Stomach (tissue), 8 donors: ENCODE data around the gene MTCL3.

Source experiments
- DNase-seq, 2 donors: peaks; one replicate each; pipeline versions ENCODE4 v3.0.0 to v3.0.0-alpha.2; 2013 to 2019
- H3K27ac ChIP-seq, 5 donors: fragments of 200-600 bp in 4 of 5; sonication (generic) in 4 of 5; one replicate each; pipeline ENCODE4 v1.5.1; 2013 to 2019; ENCODE audit warnings: mild to moderate bottlenecking in 1 of 5, moderate library complexity in 1 of 5
- H3K27me3 ChIP-seq, 3 donors: fragments of 200-600 bp; sonication (generic); one replicate each; pipeline ENCODE4 v1.5.1; 2017 to 2019; ENCODE audit warnings: mixed run types in 1 of 3
- H3K36me3 ChIP-seq, 4 donors: fragments of 200-600 bp; sonication (generic); 1 replicate in 3 of 4; 2 replicates in 1 of 4; pipeline ENCODE4 v1.5.1; 2016 to 2019
- H3K4me1 ChIP-seq, 4 donors: fragments of 200-600 bp; sonication (generic); one replicate each; pipeline ENCODE4 v1.5.1; 2016 to 2019
- H3K4me3 ChIP-seq, 4 donors: fragments of 200-600 bp; sonication (generic) in 3 of 4; one replicate each; pipeline ENCODE4 v1.5.1; 2016 to 2019; ENCODE audit warnings: mild to moderate bottlenecking in 1 of 4
- H3K9me3 ChIP-seq, 4 donors: fragments of 200-600 bp; sonication (generic); one replicate each; pipeline ENCODE4 v1.5.1; 2016 to 2019
- CTCF ChIP-seq, 7 experiments: fragments of 450-650 bp in 4 of 7; fragments of 200-600 bp in 3 of 7; sonication (generic) in 3 of 7; IDR thresholded peaks; one replicate each; pipeline ENCODE4 v1.5.1; 2016 to 2019; ENCODE audit warnings: antibody characterized with exemption in 7 of 7, control low read depth in 2 of 7, mild to moderate bottlenecking in 1 of 7
- EP300 ChIP-seq: sonication (generic); formaldehyde crosslinking; IDR thresholded peaks from one replicate; pipeline ENCODE4 v1.6.1; 2017; ENCODE audit warnings: antibody characterized with exemption
- POLR2A ChIP-seq, 4 donors: fragments of 450-650 bp; IDR thresholded peaks; one replicate each; pipeline ENCODE4 v1.6.1; 2016; ENCODE audit warnings: antibody characterized with exemption in 4 of 4, control low read depth in 2 of 4, mild to moderate bottlenecking in 1 of 4, moderate library complexity in 1 of 4
- POLR2AphosphoS5 ChIP-seq, 3 donors: sonication (generic); formaldehyde crosslinking; IDR thresholded peaks; one replicate each; pipeline ENCODE4 v1.6.1; 2016; ENCODE audit warnings: antibody characterized with exemption in 3 of 3
- WGBS, 5 donors: extraction: QIAGEN DNeasy Blood & Tissue Kit in 3 of 5; methylation state at CpG; one replicate each; pipeline versions ENCODE4 v1.1.5 to v1.1.7; 2013 to 2018; 5-methylcytosine and 5-hydroxymethylcytosine counted together
- intact Hi-C: fragments of 100-400 bp; cut with DNase I; formaldehyde crosslinking; loops from one replicate; pipeline ENCODE4 v1.15.1; 2023; ENCODE audit warnings: low total_unique reads
- donor health status: healthy with polysubstance abuse.
- donor health status: Bipolar disorder and iron deficiency.
- donor health status: healthy.

The MTCL3 gene

GRCh38 chr6:127475135-127475822 lies 43.9 kb downstream of the MTCL3 start:
- peaks cover 0 to 7% (median 0%) of the 10 kb centered on the region in 3 donors for H3K27me3 ChIP-seq
- intact Hi-C loops = no loop called here
- TF ChIP-seq POLR2AphosphoS5 (IDR thresholded peaks at IDR 0.05) = no peak
- TF ChIP-seq CTCF (IDR thresholded peaks at IDR 0.05) = no peak
- TF ChIP-seq POLR2A (IDR thresholded peaks at IDR 0.05) = no peak
- no peak for TF ChIP-seq EP300

GRCh38 chr6:127471379-127472255 lies 47.5 kb downstream of the MTCL3 start:
- WGBS, 5 donors = 46 to 55% (median 54%) methylated on average over 5 of the region's 5 CpGs
- intact Hi-C loops = no loop called here

More at GRCh38 chr6:127475135-127475822, 43.9 kb downstream of the MTCL3 start:
- WGBS, 5 donors = 72 to 97% (median 85%) methylated on average over 69 to 87 of the region's 87 CpGs
- Histone ChIP-seq H3K36me3 (no peaks in the 10 kb centered on the region), H3K27ac (no peak overlapping the region), H3K4me1 (peaks cover 0 to 13% (median 3%) of the 10 kb centered on the region in 4 donors), H3K4me3 (no peak overlapping the region), H3K9me3 (no peaks in the 10 kb centered on the region)
- DNase-seq = no peak

GRCh38 chr6:127468936-127469335 lies 50.2 kb downstream of the MTCL3 start:
- no peak for DNase-seq
- no peak overlapping the region for H3K4me3 ChIP-seq
- intact Hi-C loops = loop anchor here (10.0 kb wide), 1 partner anchor 76 kb away; no protein-coding TSS in a partner anchor

More at GRCh38 chr6:127471379-127472255, 47.5 kb downstream of the MTCL3 start:
- no peaks in the 10 kb centered on the region for H3K9me3 ChIP-seq
- H3K36me3 ChIP-seq = no peaks in the 10 kb centered on the region
- DNase-seq = no peak
- H3K27me3 ChIP-seq = peaks cover 0 to 7% (median 0%) of the 10 kb centered on the region in 3 donors
- TF ChIP-seq EP300 (no peak), POLR2A (IDR thresholded peaks at IDR 0.05) (no peak), POLR2AphosphoS5 (IDR thresholded peaks at IDR 0.05) (no peak), CTCF (IDR thresholded peaks at IDR 0.05) (no peak)
- no peak overlapping the region for H3K4me3 ChIP-seq
- H3K27ac ChIP-seq = no peak overlapping the region
- H3K4me1 ChIP-seq = peaks cover 0 to 7% (median 3%) of the 10 kb centered on the region in 4 donors

More at GRCh38 chr6:127468936-127469335, 50.2 kb downstream of the MTCL3 start:
- H3K27me3 ChIP-seq = no peaks in the 10 kb centered on the region
- no peaks in the 10 kb centered on the region for H3K36me3 ChIP-seq
- TF ChIP-seq EP300 (no peak), POLR2A (IDR thresholded peaks at IDR 0.05) (no peak), CTCF (IDR thresholded peaks at IDR 0.05) (no peak), POLR2AphosphoS5 (IDR thresholded peaks at IDR 0.05) (no peak)
- peaks cover 2 to 23% (median 9%) of the 10 kb centered on the region in 4 donors for H3K4me1 ChIP-seq
- 72 to 93% (median 80%) methylated on average over 2 of the region's 2 CpGs for WGBS, 5 donors
- no peaks in the 10 kb centered on the region for H3K9me3 ChIP-seq
- H3K27ac ChIP-seq = no peak overlapping the region
